OCI-LY7 (cell line): ENCODE results near the gene EPHB3. TPM values are rescaled to one million over a fixed set of nuclear protein-coding genes. Genes with fewer than 3 reads are reported as not detected.

Source experiments
- BruUV-seq: library from RNA; stranded (reverse); fragments of 400-500 nt; replicated peaks from 2 replicates; lab custom pipeline; 2021; lab: Mats Ljungman, UMichigan
- CTCF ChIA-PET: fragments of 300-600 bp; sonication (Branson Sonifier 250); formaldehyde crosslinking; loops from one replicate; lab custom pipeline; 2022; ENCODE audit warnings: antibody characterized with exemption; ENCODE audit not compliant: unreplicated experiment; lab: Charles Lee
- POLR2A ChIA-PET: fragments of 300-600 bp; sonication (Branson Sonifier 250); formaldehyde crosslinking; loops from one replicate; lab custom pipeline; 2022; ENCODE audit warnings: antibody characterized with exemption; lab: Charles Lee
- DNase-seq: peaks from one replicate; pipeline ENCODE4 v3.0.0-alpha.2; 2015; ENCODE audit warnings: low spot score
- H2AFZ ChIP-seq: fragments of 200-600 bp; sonication (generic), shearing (Covaris generic); 2 replicates; pipeline ENCODE4 v1.6.1; 2014; ENCODE audit warnings: mild to moderate bottlenecking, antibody characterized with exemption, low read length, moderate library complexity
- H3K27ac ChIP-seq: fragments of 200-600 bp; sonication (generic); 2 replicates; pipeline ENCODE4 v1.5.1; 2014; ENCODE audit warnings: mixed run types, low read depth, mild to moderate bottlenecking, moderate library complexity, low read length, inconsistent platforms; ENCODE audit not compliant: poor library complexity, severe bottlenecking
- H3K36me3 ChIP-seq: fragments of 200-600 bp; sonication (generic); 2 replicates; pipeline ENCODE4 v1.6.1; 2014; ENCODE audit warnings: mild to moderate bottlenecking, antibody characterized with exemption, low read length, moderate library complexity, mixed read lengths; ENCODE audit not compliant: insufficient read depth
- H3K4me1 ChIP-seq: fragments of 200-600 bp; sonication (generic); 2 replicates; pipeline ENCODE4 v1.5.1; 2014; ENCODE audit warnings: mild to moderate bottlenecking, low read length; ENCODE audit not compliant: insufficient read depth, poor library complexity, severe bottlenecking
- H3K4me2 ChIP-seq: fragments of 200-600 bp; sonication (generic); 2 replicates; pipeline ENCODE4 v1.6.1; 2014; ENCODE audit warnings: mild to moderate bottlenecking, low read length
- H3K4me3 ChIP-seq: fragments of 200-600 bp; sonication (generic); 2 replicates; pipeline ENCODE4 v1.5.1; 2014; ENCODE audit warnings: mild to moderate bottlenecking, low read depth, low read length; ENCODE audit not compliant: poor library complexity, severe bottlenecking
- H3K79me2 ChIP-seq: fragments of 200-600 bp; sonication (generic); 2 replicates; pipeline ENCODE4 v1.6.1; 2016; ENCODE audit warnings: low read depth, mild to moderate bottlenecking, low read length, moderate library complexity, mixed read lengths; ENCODE audit not compliant: insufficient read depth
- H3K9me2 ChIP-seq: fragments of 200-600 bp; sonication (generic); 2 replicates; pipeline ENCODE4 v1.6.1; 2016; ENCODE audit warnings: mild to moderate bottlenecking, low read length, mixed read lengths; ENCODE audit not compliant: insufficient read depth
- H3K9me3 ChIP-seq: fragments of 200-600 bp; sonication (generic); 2 replicates; pipeline ENCODE4 v1.6.1; 2014; ENCODE audit warnings: mild to moderate bottlenecking, mixed run types, low read length, mixed read lengths
- H4K20me1 ChIP-seq: fragments of 200-600 bp; sonication (generic); 2 replicates; pipeline ENCODE4 v1.6.1; 2014; ENCODE audit warnings: mild to moderate bottlenecking, antibody characterized with exemption, low read length, moderate library complexity, mixed read lengths; ENCODE audit not compliant: insufficient read depth
- EZH2phosphoT487 ChIP-seq: fragments of 200-600 bp; sonication (generic); IDR thresholded peaks from 2 replicates; pipeline ENCODE4 v1.6.1; 2018; ENCODE audit warnings: low read depth, borderline replicate concordance, mild to moderate bottlenecking, mixed run types, antibody characterized with exemption, low read length, moderate library complexity, mixed read lengths
- intact Hi-C: fragments of 100-400 bp; cut with micrococcal nuclease; formaldehyde crosslinking; loops from one replicate; pipeline ENCODE4 v1.10.0; 2022; ENCODE audit not compliant: unreplicated experiment
- total RNA-seq, 2 experiments: library from RNA; depleted of rRNA in 1 of 2; stranded (reverse); fragments of >200 nt in 1 of 2; shearing (Covaris generic) in 1 of 2; gene quantifications; 2 replicates each; pipeline ENCODE4 v1.2.3, GENCODE V29; 2014 to 2022
- TF ChIP-seq, protein P1 (sequence below): fragments of 200-600 bp; sonication (generic); conservative IDR thresholded peaks from 2 replicates; pipeline ENCODE4 v1.5.1; 2014; ENCODE audit warnings: mild to moderate bottlenecking, antibody characterized with exemption, low read length, moderate library complexity, mixed read lengths

Gene EPHB3
- total RNA-seq, 2 experiments from 2014 or later: not detected

DNA sequence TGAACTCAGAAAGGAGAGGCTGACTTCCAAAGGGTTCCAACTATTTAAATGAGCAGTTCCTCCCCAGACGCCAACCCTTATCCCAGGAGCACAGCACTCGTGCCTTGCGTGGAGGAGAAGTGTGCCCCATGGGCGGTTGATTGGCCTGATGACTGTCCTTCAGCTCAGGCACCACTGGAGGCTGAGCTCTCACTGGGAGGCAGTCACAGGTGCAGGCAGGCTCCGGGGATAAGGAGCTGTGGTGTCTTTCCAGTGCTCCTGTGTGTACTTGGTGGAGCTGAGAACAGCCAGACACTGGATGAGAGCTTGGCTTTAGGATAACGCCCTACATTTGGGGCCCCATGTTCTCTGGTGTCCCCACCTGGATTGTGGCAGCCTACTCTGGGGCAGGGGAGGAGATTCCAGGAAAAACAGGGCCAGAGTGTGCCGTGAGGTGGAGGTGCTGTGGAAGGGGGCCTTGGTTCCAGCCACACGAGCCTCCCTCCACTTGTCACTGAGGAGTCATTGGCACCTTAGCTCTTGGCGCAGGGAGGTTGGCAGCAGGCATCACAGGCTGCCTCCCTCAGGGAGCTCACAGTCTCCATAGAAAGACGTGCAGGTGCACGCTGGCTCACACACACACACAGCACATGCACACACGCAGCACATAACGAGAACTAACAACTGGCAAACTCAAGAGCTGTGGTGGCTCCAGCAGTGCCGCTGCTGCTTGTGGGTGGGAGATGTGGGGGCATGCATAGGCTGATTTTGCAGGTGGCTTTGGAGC is 22.7 kb upstream of the EPHB3 start:
- POLR2A ChIA-PET: interaction anchor here (1.1 kb wide), 1 partner anchor 11 kb away, joined by 3 read pairs; no protein-coding TSS in a partner anchor
- Histone ChIP-seq H3K9me3 (no peaks in the 10 kb centered on the region), H4K20me1 (no peaks in the 10 kb centered on the region)

DNA sequence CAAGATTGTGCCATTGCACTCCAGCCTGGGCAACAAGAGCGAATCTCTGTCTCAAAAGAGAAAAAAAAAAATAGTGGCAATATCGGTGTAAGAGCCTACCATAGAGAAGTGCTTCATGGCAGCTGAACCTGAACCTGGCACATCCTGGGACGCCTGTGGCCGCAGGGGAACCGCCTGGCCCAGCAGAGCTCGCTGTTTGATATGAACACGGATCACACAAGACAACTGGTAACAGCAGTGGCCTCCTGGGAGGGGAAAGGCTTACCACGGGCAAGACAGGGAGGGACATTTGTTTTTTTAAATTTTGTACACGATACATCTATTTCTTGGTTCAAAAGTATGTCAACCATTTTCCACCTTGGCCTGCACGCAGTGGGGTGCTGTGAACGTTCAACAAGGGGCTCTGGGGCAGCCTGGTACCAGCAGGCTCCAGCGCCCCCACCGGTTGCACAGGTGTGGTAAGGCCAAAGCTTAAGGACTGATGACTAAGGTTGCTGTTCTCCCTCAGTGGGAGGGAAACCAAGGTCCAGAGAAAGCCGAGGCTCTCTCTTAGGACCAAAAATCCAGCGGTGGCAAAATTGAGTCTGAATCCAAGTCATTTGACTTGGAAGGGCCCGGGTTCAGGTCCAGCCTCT is 21.7 kb upstream of the EPHB3 start:
- no peaks in the 10 kb centered on the region for H3K4me1 ChIP-seq
- H2AFZ ChIP-seq: no peak overlapping the region
- H3K9me2 ChIP-seq: no peaks in the 10 kb centered on the region
- no peak overlapping the region for H3K4me2 ChIP-seq
- no peaks in the 10 kb centered on the region for H3K9me3 ChIP-seq
- CTCF ChIA-PET: no interaction called here
- H3K27ac ChIP-seq: no peak overlapping the region
- no peaks in the 10 kb centered on the region for H4K20me1 ChIP-seq
- POLR2A ChIA-PET: interaction anchor here (0.7 kb wide), 1 partner anchor 286 kb away, joined by 5 read pairs; no protein-coding TSS in a partner anchor
- intact Hi-C loops: loop anchor here (5.0 kb wide), 1 partner anchor 123 kb away; no protein-coding TSS in a partner anchor
- H3K4me3 ChIP-seq: no peak overlapping the region
- no peaks in the 10 kb centered on the region for H3K36me3 ChIP-seq
- no peak for DNase-seq
- no peak for TF ChIP-seq EZH2phosphoT487
- TF ChIP-seq, protein P1, sequence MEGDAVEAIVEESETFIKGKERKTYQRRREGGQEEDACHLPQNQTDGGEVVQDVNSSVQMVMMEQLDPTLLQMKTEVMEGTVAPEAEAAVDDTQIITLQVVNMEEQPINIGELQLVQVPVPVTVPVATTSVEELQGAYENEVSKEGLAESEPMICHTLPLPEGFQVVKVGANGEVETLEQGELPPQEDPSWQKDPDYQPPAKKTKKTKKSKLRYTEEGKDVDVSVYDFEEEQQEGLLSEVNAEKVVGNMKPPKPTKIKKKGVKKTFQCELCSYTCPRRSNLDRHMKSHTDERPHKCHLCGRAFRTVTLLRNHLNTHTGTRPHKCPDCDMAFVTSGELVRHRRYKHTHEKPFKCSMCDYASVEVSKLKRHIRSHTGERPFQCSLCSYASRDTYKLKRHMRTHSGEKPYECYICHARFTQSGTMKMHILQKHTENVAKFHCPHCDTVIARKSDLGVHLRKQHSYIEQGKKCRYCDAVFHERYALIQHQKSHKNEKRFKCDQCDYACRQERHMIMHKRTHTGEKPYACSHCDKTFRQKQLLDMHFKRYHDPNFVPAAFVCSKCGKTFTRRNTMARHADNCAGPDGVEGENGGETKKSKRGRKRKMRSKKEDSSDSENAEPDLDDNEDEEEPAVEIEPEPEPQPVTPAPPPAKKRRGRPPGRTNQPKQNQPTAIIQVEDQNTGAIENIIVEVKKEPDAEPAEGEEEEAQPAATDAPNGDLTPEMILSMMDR: no peak
- no TSS peak for BruUV-seq
- no peaks in the 10 kb centered on the region for H3K79me2 ChIP-seq

More for the DNA sequence above, 22.7 kb upstream of the EPHB3 start:
- Histone ChIP-seq H2AFZ (no peak overlapping the region), H3K4me2 (no peak overlapping the region), H3K9me2 (no peaks in the 10 kb centered on the region), H3K4me1 (no peaks in the 10 kb centered on the region), H3K27ac (no peak overlapping the region), H3K36me3 (no peaks in the 10 kb centered on the region), H3K79me2 (no peaks in the 10 kb centered on the region), H3K4me3 (no peak overlapping the region)
- no peak for DNase-seq
- BruUV-seq: no TSS peak
- intact Hi-C loops: no loop called here
- CTCF ChIA-PET: interaction anchor here (0.5 kb wide), 1 partner anchor 642 kb away, joined by 3 read pairs; no protein-coding TSS in a partner anchor
- TF ChIP-seq, protein P1: no peak
- TF ChIP-seq EZH2phosphoT487: no peak
